HG03439 (cell line): ENCODE measurements around the gene CAMK2D.

Experiments
- ATAC-seq: cut with Tn5 transposase; IDR thresholded peaks from one replicate; pipeline ENCODE4 v1.9.1; 2021; ENCODE audit warnings: mild to moderate bottlenecking, moderate library complexity; ENCODE audit not compliant: unreplicated experiment

Gene CAMK2D

GRCh38 chr4:113450295-113451080, 311.1 kb downstream of the CAMK2D start:
- ATAC-seq = no peak

- ATAC-seq = no peak
These were observed 312.0 kb downstream of the CAMK2D start for GRCh38 chr4:113449410-113449974.

GRCh38 chr4:113447769-113448168, 313.8 kb downstream of the CAMK2D start:
- peak; percentile 62 for ATAC-seq

DNA sequence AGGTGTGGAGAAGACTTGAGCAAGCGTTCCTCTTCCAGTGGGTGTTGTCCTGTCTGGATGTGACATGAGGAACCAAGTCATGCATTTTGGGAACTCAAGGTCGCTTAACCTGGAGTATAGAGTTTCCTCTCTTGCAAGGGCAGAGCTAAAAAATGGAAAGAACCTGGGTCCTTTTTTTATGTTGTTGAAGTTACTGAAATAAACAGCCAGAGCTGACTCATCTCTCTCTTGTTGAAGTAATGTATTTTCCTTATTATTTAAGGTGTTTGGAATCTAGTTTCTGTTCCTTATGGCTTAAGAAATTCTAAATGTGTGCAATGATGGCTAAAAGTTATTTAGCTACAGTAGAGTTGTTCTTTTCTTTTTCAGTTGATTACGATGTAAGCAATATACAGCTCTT, 314.5 kb downstream of the CAMK2D start:
- no peak for ATAC-seq

- no peak for ATAC-seq
These were observed 315.5 kb downstream of the CAMK2D start for GRCh38 chr4:113446019-113446418.

DNA sequence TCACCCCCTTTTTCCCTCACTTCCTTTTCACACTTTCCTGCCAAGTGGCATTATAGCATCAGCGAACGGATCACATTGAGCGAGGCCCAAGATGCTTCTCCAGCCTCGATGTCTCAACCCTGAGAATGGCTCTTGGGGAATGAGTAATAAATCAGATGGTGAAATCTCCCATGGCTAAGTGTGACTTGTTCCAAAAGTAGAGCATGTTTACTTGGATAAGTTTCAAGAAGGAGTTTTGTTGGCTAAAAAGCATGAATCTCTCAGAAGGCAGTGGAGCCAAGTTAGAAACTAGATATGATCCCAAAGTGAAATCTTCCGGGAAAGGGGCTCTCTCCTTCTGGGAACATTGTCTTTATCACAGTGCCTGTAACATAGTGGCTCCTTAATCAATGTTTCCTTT, 316.3 kb downstream of the CAMK2D start:
- no peak for ATAC-seq

- no peak for ATAC-seq
These were observed 317.2 kb downstream of the CAMK2D start for GRCh38 chr4:113444386-113444785.

DNA sequence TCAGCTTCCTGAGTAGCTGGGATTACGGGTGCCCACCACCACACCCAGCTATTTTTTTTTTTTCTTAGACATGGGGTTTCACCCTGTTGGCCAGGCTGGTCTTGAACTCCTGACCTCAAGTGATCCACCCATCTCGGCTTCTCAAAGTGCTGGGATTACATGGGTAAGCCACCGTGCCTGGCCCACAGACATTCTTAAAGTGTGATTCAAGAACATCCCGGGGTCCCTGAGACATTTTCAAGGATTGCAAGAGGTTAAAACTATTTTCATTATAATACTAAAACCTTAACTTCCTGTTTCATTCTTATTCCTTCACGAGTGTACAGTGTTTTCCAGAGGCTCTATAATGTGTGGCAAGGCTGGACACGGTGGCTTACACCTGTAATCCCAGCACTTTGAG, 318.7 kb downstream of the CAMK2D start:
- no peak for ATAC-seq

GRCh38 chr4:113440371-113440770, 321.2 kb downstream of the CAMK2D start:
- ATAC-seq = no peak

DNA sequence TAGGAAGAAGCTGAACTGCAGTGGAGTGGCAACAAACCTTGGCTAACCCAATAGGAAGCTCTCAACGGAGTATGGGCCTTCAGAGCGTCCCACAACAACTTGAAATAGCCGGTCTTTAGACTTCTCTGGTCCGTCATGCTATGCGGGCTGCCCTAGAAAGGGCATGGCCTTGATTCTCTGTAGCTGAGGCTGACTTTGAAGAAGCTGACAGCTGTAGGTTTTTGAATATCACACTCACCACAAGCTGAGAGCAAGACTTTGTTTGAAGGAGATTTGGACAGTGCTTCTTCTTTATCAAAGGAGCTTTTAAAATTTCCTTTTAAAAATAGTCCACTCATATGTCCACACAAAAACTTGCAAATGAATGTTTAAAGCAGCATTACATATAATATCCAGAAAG, 322.9 kb downstream of the CAMK2D start:
- no peak for ATAC-seq

DNA sequence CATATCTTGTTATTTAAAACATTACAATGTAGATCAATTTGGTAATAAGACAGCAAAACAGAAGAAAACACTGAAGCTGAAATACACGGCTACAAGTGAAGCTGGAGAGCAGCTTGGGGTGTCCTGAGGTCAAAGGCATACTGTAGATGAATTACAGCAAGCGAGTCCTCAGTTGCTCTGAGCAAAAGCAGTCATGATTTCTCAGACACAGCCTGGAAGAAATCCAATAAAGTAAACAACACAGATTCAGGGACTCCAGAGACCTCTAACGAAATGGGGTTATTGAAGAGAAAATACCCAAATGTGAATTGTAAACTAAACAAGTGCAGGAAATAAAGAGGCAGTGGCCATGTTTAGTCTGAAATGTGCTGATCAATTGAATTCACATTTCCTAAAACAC, 324.4 kb downstream of the CAMK2D start:
- ATAC-seq = no peak

- no peak for ATAC-seq
These were observed 325.2 kb downstream of the CAMK2D start for GRCh38 chr4:113436360-113436759.

DNA sequence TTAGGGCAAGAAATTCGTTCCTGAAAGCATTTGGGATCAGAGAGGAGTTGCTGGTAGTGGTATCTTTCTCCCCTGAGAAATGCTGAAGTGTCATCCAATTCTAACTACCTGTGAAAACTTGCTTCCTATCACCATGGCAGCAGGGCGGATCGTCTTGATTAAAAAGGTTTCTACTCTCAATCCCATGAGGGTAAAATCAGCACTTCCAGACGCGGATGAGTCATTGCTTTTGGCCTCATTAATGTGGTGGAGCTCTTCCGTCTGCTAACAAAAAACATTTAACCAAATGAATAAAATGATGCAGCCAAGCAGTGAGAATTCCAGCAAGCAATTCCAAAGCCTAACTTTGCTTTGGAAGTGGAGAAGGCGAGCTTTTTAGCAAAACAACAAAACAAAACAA, 325.6 kb downstream of the CAMK2D start:
- no peak for ATAC-seq

- no peak for ATAC-seq
These were observed 327.3 kb downstream of the CAMK2D start for GRCh38 chr4:113434247-113434587.

- ATAC-seq = no peak
These were observed 327.8 kb downstream of the CAMK2D start for GRCh38 chr4:113433536-113434246.

GRCh38 chr4:113433116-113433515, 328.4 kb downstream of the CAMK2D start:
- ATAC-seq = no peak

DNA sequence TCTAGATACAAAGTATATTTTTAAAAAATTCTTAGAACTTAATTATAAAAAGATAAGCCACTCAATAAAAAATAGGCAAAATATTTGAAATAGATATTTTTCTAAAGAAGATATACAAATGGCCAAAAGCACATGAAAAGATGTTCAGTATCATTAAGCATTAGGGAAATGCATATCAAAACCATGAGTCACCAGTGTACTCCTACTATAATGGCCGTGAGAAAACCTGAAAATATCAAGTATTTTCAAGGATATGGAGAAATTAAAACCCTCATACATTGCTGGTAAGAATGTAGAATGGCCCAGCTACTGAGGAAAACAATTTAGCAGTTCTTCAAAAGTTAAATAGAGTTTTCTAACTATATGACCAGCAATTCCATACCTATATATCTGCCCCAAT, 337.9 kb downstream of the CAMK2D start:
- no peak for ATAC-seq

DNA sequence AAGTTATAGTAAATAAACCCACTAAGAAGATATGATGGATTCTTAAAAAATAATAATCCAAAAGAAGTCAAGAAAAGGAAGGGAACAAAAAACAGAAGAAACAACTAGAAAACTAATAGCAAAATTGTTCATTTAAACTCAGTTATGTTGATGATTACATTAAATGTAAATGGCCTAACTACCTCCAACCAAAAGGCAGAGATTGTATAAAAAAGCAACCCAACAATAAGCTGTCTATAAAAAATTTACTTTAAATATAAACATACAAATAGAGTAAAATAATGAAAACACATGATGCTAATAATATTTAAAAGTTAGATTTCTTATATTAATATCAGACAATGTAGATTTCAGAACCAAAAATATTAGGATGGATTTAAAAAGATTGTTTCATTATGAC, 340.6 kb downstream of the CAMK2D start:
- no peak for ATAC-seq

GRCh38 chr4:113419631-113420030, 341.9 kb downstream of the CAMK2D start:
- ATAC-seq = no peak

- ATAC-seq = no peak
These were observed 350.0 kb downstream of the CAMK2D start for GRCh38 chr4:113411496-113411938.

GRCh38 chr4:113410686-113411085, 350.9 kb downstream of the CAMK2D start:
- no peak for ATAC-seq

DNA sequence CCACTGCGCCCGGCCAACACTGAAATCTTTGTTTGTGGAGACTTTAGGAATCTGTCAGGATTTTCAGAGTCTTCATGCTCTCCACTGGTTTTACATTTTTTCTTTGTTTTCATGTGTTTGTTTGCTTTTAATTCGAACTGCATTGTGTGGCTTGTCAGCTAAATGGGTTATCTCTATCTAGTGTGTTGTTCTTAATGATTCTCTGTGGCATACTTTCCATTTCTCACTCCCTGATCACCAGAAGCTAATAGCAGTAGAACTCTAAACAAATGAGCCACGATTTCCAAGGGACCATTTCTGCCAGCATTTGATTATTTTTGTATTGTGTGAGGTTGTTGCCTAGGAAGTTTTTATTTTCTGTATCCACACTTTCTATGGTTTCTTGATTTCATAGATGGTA, 352.4 kb downstream of the CAMK2D start:
- no peak for ATAC-seq
